ENCODE measurements around the gene CAP1. TPM values are rescaled to one million over a fixed set of nuclear protein-coding genes. Genes with fewer than 3 reads are reported as not detected.

CAP1 gene
- total and polyA plus RNA-seq, 9 of the 15 experiments (the other 6 are each of a cell fraction or from before 2014, with no cell fraction given): 230 to 658 (median 281) TPM

GRCh38 chr1:40057310-40058030, 16.9 kb downstream of the CAP1 start (continued):
- TF ChIP-seq E2F6 (IDR thresholded peaks at IDR 0.05; ENCODE audit: borderline replicate concordance in 1 of 2, extremely low read depth in 1 of 2, insufficient read depth in 1 of 2, insufficient read length in 1 of 2, low read depth in 1 of 2, low read length in 1 of 2, poor library complexity in 1 of 2, severe bottlenecking in 1 of 2) (no peak), ZNF224 (CRISPR knock-in tag; IDR thresholded peaks at IDR 0.05) (no peak), TAF1 (IDR thresholded peaks at IDR 0.05; ENCODE audit: control insufficient read depth, extremely low read depth, insufficient read depth, low read length, severe bottlenecking) (no peak), ZNF699 (CRISPR knock-in tag; IDR thresholded peaks at IDR 0.05; ENCODE audit: insufficient replicate concordance) (no peak), NUFIP1 (IDR thresholded peaks at IDR 0.05; ENCODE audit: partially characterized antibody) (no peak), ZNF124 (CRISPR knock-in tag; IDR thresholded peaks at IDR 0.05) (no peak), KLF1 (tag; IDR thresholded peaks at IDR 0.05) (no peak), SAP30 (IDR thresholded peaks at IDR 0.05; ENCODE audit: borderline replicate concordance, insufficient read depth, low read depth, low read length, poor library complexity, severe bottlenecking) (no peak), NKRF (IDR thresholded peaks at IDR 0.05; ENCODE audit: borderline replicate concordance) (0 out of 2 replicates have a peak, but pooled peaks have one; percentile 48), TBL1XR1 (IDR thresholded peaks at IDR 0.05; ENCODE audit: low read length in 2 of 2) (peak; percentile 71 to 98; a peak in 3 of 4 replicates), PTRF (tag; IDR thresholded peaks at IDR 0.05) (no peak), HMGXB4 (CRISPR knock-in tag; IDR thresholded peaks at IDR 0.05) (no peak), MCM2 (IDR thresholded peaks at IDR 0.05; ENCODE audit: low read depth) (no peak), ZNF444 (CRISPR knock-in tag; IDR thresholded peaks at IDR 0.05) (0 out of 2 replicates have a peak, but pooled peaks have one; percentile 8), ZBTB34 (CRISPR knock-in tag; IDR thresholded peaks at IDR 0.05) (no peak), CREB3L1 (IDR thresholded peaks at IDR 0.05; ENCODE audit: borderline replicate concordance, low read depth) (no peak; the same call in 1 of the 2 replicates), HDGF (IDR thresholded peaks at IDR 0.05) (peak; percentile 95; the same call in 1 of the 2 replicates)
